HG03135 (cell line): Measurements from ENCODE around the gene RAB31.
"Not testable (repeated sequence)": the region's sequence is repeated elsewhere in the genome, so short reads cannot be mapped to it uniquely, and the experiment has no call there.

ENCODE experiments used
- ATAC-seq: cut with Tn5 transposase; IDR thresholded peaks from one replicate; pipeline ENCODE4 v1.9.1; 2021; ENCODE audit warnings: mild to moderate bottlenecking, moderate library complexity; ENCODE audit not compliant: unreplicated experiment

RAB31 gene

GRCh38 chr18:9708057-9708433, at the start of gene RAB31:
TSS of gene RAB31 (plus strand) at chr18:9708301. CDS start at chr18:9708406, 105 bp downstream.
- ATAC-seq: peak; percentile 31

GRCh38 chr18:9659499-9660375, 48.4 kb upstream of the RAB31 start:
- no peak for ATAC-seq

DNA sequence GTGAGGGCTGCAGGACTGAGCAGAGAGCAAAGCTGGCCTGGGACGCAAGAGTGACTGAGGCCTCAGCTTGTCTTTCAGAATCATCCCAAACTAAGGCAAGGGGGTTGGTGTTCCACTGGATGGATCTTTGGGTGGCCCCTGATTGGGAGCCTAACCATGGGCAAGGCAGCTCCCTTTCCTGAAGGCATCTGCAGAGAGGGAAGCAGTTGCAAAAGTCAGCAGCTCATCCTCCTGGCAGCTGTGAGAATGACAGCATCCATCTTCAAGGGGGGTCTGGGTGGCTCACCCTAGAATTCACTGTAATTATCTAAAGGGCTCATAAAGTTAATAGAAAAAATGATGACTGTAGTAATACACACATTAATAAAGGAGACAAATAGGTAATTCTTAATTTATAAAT, 46.5 kb upstream of the RAB31 start:
- no peak for ATAC-seq

- no peak for ATAC-seq
These were observed 44.7 kb upstream of the RAB31 start for GRCh38 chr18:9663377-9663776.

- no peak for ATAC-seq
These were observed 42.8 kb upstream of the RAB31 start for GRCh38 chr18:9665314-9665713.

- no peak for ATAC-seq
These were observed 41.6 kb upstream of the RAB31 start for GRCh38 chr18:9666548-9666947.

DNA sequence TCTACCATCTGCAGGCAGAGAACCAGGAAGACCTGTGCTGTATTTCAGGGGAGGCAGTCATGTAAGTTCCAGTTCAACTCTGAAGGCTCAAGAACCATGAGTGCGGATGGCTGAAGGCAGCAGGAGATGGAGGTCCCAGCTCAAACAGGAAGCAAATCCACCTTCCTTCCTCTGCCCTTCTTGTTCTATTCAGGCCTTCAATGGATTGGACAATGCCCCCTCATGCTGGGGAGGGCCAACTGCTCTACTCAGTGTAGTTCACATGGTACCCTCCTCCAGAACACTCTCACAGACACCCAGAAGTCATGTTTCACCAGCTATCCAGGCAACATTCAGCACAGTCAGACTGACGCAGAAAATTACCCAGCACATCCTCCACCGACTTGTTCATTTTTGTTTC, 39.1 kb upstream of the RAB31 start:
- ATAC-seq: no peak

GRCh38 chr18:9671214-9671613, 36.9 kb upstream of the RAB31 start:
- ATAC-seq: no peak

- peak; percentile 98 for ATAC-seq
These were observed 34.5 kb upstream of the RAB31 start for GRCh38 chr18:9673296-9674251.

DNA sequence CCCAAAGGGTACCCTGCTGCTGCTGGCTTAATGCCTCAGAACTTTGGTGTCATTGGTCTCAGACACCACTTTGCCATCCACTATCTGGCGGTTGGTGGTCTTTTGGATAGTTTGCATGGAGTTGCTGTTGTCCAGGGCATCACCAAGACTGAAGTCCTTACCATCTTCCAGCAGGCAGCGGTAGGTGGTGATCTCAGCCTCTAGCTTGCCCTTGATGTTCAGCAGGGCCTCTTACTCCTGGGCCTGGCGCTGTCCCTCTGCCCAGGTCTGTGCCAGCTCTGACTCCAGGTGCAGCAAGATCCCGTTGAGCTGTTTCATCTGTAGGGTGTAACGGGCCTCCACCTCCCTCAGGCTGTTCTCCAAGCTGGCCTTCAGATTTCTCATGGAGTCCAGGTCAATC, 29.9 kb upstream of the RAB31 start:
- not testable (repeated sequence) for ATAC-seq

DNA sequence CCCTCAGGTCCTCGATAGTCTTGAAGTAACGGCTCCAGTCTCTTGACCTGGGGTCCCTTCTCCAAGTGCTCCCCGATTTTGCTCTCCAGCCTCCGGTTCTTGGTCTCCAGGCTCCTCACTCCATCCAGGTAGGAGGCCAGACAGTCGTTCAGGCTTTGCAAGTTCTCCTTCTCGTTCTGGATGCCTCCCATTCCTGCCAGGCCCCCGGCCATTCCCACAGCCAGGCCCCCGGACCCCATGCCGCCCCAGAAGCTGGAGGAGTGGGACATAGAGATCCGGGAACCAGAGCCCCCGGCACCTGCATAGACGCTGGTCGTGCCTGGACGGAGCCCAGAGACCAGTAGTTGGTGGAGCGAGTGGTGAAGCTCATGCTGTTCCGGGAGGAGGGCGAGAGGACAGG, 29.0 kb upstream of the RAB31 start:
- ATAC-seq: no peak

DNA sequence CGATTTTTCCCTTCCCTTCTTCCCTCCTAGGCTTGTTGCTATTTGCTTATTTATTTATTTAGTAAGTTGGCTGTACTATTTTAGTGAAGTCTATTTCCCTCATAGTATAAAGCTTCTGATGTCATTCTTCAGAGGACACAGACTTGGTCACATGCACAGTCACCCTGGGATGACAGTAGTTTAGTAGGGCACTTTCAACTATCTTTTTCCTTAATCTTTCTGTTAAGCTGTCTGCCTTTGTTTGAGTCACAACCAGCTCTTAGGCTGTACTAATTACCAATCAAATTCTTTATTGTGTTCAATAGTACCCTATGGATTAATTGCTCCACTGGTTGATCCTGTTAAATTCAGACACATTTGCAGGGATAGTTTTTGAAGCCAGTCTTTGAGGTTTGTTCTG, 26.9 kb upstream of the RAB31 start:
- ATAC-seq: no peak

- no peak for ATAC-seq
These were observed 25.5 kb upstream of the RAB31 start for GRCh38 chr18:9682572-9682971.

GRCh38 chr18:9683418-9684396, 24.4 kb upstream of the RAB31 start:
- ATAC-seq: no peak

DNA sequence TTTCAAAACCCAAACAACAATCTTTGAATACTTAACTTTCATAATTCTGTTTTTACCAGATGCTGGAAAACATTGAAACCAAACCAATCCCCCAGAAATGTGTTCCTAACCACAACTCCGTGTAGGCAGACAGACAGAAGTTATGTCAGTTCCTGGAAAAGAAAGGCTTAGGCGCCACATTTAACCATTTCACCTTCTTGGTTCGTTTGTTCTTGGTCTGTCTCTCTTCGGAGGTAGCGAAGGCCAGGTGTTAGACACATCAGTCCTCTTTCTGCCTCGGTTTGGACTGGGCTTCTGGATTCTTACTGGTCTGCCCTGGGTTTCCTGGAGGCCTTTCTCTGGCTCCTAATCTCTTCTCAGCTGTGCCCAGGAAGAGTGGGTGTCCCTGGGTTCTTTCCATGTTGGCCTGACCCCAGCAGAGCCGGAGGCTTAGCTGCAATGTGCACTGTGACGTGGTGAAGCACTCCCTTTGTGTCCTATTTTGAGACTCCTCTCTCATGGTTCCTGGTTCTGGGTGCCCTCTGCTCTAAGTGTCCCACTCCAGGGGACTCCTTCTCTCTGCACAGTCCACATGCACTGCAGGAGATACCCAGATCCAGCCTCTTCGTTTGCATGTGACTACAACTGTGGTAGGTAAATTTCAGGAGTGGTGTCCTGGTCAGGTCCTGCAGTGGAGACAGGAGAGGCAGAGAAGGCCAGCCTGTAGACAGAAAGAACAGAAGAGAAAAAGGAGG, 23.1 kb upstream of the RAB31 start:
- no peak for ATAC-seq

DNA sequence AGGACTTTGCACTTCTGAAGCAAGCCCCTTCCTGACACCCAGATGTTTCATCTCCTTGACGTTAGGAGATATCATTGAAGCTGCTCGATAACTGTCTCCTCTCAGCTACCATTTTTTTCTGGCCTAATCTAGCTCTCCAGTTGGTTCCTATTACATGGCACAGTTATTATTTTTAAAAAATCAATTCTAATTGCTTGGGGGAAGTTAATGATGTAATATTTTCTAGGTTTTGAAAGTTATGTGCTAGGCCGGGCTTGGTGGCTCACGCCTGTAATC, 22.5 kb upstream of the RAB31 start:
- no peak for ATAC-seq

GRCh38 chr18:9688036-9688741, 19.9 kb upstream of the RAB31 start:
- no peak for ATAC-seq

- no peak for ATAC-seq
These were observed 18.8 kb upstream of the RAB31 start for GRCh38 chr18:9689253-9689652.

- ATAC-seq: no peak
These were observed 17.5 kb upstream of the RAB31 start for GRCh38 chr18:9690418-9691188.
